Endothelial cell of umbilical vein (primary cell): ENCODE data around the gene CFAP100. TPM values are rescaled to one million over a fixed set of nuclear protein-coding genes. Genes with fewer than 3 reads are reported as not detected.

Experiments used
- BruUV-seq: library from RNA; stranded (reverse); fragments of 400-500 nt; replicated peaks from 2 replicates; lab custom pipeline; 2021; lab: Mats Ljungman, UMichigan
- CTCF ChIA-PET: fragments of 300-600, 350-600 bp; sonication (Branson Sonifier 250); formaldehyde crosslinking; loops from one replicate; lab custom pipeline; 2021; ENCODE audit warnings: antibody characterized with exemption, inconsistent platforms; lab: Charles Lee
- POLR2A ChIA-PET: fragments of 300-600, 350-600 bp; sonication (Branson Sonifier 250); formaldehyde crosslinking; loops from one replicate; lab custom pipeline; 2021; ENCODE audit warnings: antibody characterized with exemption, inconsistent platforms; lab: Charles Lee
- DNase-seq: peaks from one replicate; pipeline ENCODE4 v3.0.0-alpha.2; 2011; ENCODE audit warnings: low read depth, low spot score
- FAIRE-seq: peaks from 2 replicates; lab custom pipeline; 2011; peaks lifted over from hg19 to GRCh38; lab: Jason Lieb, UNC
- H2AFZ ChIP-seq: 2 replicates; pipeline ENCODE4 v1.6.0; 2012; ENCODE audit warnings: low read depth, low read length, control low read depth, inconsistent platforms
- H3K27ac ChIP-seq: 2 replicates; pipeline ENCODE4 v1.5.1; 2011; ENCODE audit warnings: low read depth, mild to moderate bottlenecking, control low read depth, low read length, moderate library complexity; ENCODE audit not compliant: insufficient read depth
- H3K27me3 ChIP-seq, 2 experiments: 2 replicates each; pipeline versions ENCODE4 v1.6.0 to v1.6.1; 2011; ENCODE audit warnings: low read length in 2 of 2, mixed read lengths in 1 of 2; ENCODE audit not compliant: control insufficient read depth in 2 of 2, insufficient read depth in 2 of 2
- H3K36me3 ChIP-seq, 2 experiments: 2 replicates in 1 of 2; 3 replicates in 1 of 2; pipeline ENCODE4 v1.5.1; 2011; ENCODE audit warnings: low read length in 2 of 2, mild to moderate bottlenecking in 1 of 2, moderate library complexity in 1 of 2; ENCODE audit not compliant: control insufficient read depth in 2 of 2, insufficient read depth in 2 of 2; ENCODE audit errors: extremely low read depth in 1 of 2
- H3K4me1 ChIP-seq: 3 replicates; pipeline ENCODE4 v1.5.1; 2011; ENCODE audit warnings: mild to moderate bottlenecking, low read length; ENCODE audit not compliant: control insufficient read depth, insufficient read depth; ENCODE audit errors: extremely low read depth
- H3K4me2 ChIP-seq: 2 replicates; pipeline ENCODE4 v1.6.1; 2011; ENCODE audit warnings: low read length, control low read depth, mixed read lengths; ENCODE audit not compliant: insufficient read depth
- H3K4me3 ChIP-seq, 3 experiments: fragments of 200-600 bp in 1 of 3; sonication (generic), shearing (Covaris generic) in 1 of 3; replicated peaks in 1 of 3; 2 replicates each; pipeline ENCODE4 v1.5.1; 2011 to 2016; ENCODE audit warnings: control low read depth in 3 of 3, low read length in 3 of 3, mild to moderate bottlenecking in 2 of 3, inconsistent platforms in 1 of 3, low read depth in 1 of 3, moderate library complexity in 1 of 3; ENCODE audit not compliant: insufficient read depth in 1 of 3
- H3K79me2 ChIP-seq: 2 replicates; pipeline ENCODE4 v1.6.0; 2012; ENCODE audit warnings: low read length, inconsistent platforms; ENCODE audit not compliant: control insufficient read depth, insufficient read depth
- H3K9ac ChIP-seq: replicated peaks from 2 replicates; pipeline ENCODE3; 2011; ENCODE audit warnings: low read length, control low read depth; ENCODE audit not compliant: insufficient read depth; ENCODE audit errors: extremely low read depth
- H3K9me1 ChIP-seq: replicated peaks from 3 replicates; pipeline ENCODE4 v1.6.0; 2011; ENCODE audit warnings: mild to moderate bottlenecking, low read length; ENCODE audit not compliant: control insufficient read depth, insufficient read depth; ENCODE audit errors: extremely low read depth
- H3K9me3 ChIP-seq: replicated peaks from 2 replicates; pipeline ENCODE4 v1.5.1; 2012; ENCODE audit warnings: low read length, inconsistent platforms; ENCODE audit not compliant: control insufficient read depth, insufficient read depth
- H4K20me1 ChIP-seq: replicated peaks from 2 replicates; pipeline ENCODE3; 2011; ENCODE audit warnings: mild to moderate bottlenecking, low read length; ENCODE audit not compliant: control insufficient read depth, insufficient read depth; ENCODE audit errors: extremely low read depth
- EZH2 ChIP-seq: IDR thresholded peaks from 2 replicates; pipeline ENCODE4 v1.6.1; 2012; ENCODE audit warnings: borderline replicate concordance, low read depth, mild to moderate bottlenecking, moderate library complexity, low read length, inconsistent platforms; ENCODE audit not compliant: severe bottlenecking
- FOS ChIP-seq: IDR thresholded peaks from 2 replicates; pipeline ENCODE4 v1.6.1; 2011; ENCODE audit warnings: mild to moderate bottlenecking, low read length, moderate library complexity, borderline replicate concordance; ENCODE audit not compliant: insufficient read depth
- GATA2 ChIP-seq: IDR thresholded peaks from 2 replicates; pipeline ENCODE4 v1.7.0; 2011; ENCODE audit warnings: low read depth, mild to moderate bottlenecking, moderate library complexity, mixed read lengths, low read length; ENCODE audit not compliant: insufficient read length, insufficient read depth
- JUN ChIP-seq: IDR thresholded peaks from 2 replicates; pipeline ENCODE4 v1.6.1; 2011; ENCODE audit warnings: borderline replicate concordance, low read depth; ENCODE audit not compliant: insufficient read length, insufficient read depth
- MYC ChIP-seq: IDR thresholded peaks from one replicate; pipeline ENCODE4 v1.6.1; 2011; ENCODE audit warnings: mild to moderate bottlenecking, low read depth, low read length
- POLR2A ChIP-seq: IDR thresholded peaks from 2 replicates; pipeline ENCODE4 v1.6.1; 2012; ENCODE audit warnings: low read depth, mild to moderate bottlenecking, control low read depth, low read length
- POLR2AphosphoS5 ChIP-seq: IDR thresholded peaks from 2 replicates; pipeline ENCODE4 v1.6.1; 2012; ENCODE audit warnings: low read depth, mild to moderate bottlenecking, control low read depth, low read length, moderate library complexity; ENCODE audit not compliant: insufficient read depth
- dilution Hi-C: fragments of 300-500 bp; cut with MboI; formaldehyde crosslinking; loops from one replicate; pipeline ENCODE4 v1.15.0; 2019; ENCODE audit warnings: low sequenced_read_pairs; ENCODE audit not compliant: extremely low pct_ligation_motif_present
- intact Hi-C: fragments of 100-400 bp; cut with micrococcal nuclease; formaldehyde crosslinking; loops from one replicate; pipeline ENCODE4 v1.10.0; 2022
- polyA plus RNA-seq, 4 experiments: library from polyadenylated mRNA; depleted of rRNA in 3 of 4; stranded (reverse) in 3 of 4; unstranded in 1 of 4; fragments of >200 nt; gene quantifications; 2 replicates each; pipeline versions ENCODE4 v1.2.1 to v1.2.3, GENCODE V29; 2011 to 2012; ENCODE audit warnings: missing spikeins in 1 of 4
- total RNA-seq: library from RNA; stranded (reverse); gene quantifications from 2 replicates; pipeline ENCODE4 v1.2.3, GENCODE V29; 2021
- TF ChIP-seq, protein P1 (sequence below), 2 donors: IDR thresholded peaks; 1 replicate in 1 of 2; 2 replicates in 1 of 2; pipeline ENCODE4 v1.5.1; 2011; ENCODE audit warnings: low read length in 2 of 2, mild to moderate bottlenecking in 2 of 2, moderate library complexity in 2 of 2, control low read depth in 1 of 2, inconsistent platforms in 1 of 2, low read depth in 1 of 2; ENCODE audit not compliant: insufficient read depth in 1 of 2; ENCODE audit errors: extremely low read depth in 1 of 2
- TF ChIP-seq, protein P2 (sequence below): IDR thresholded peaks from 2 replicates; pipeline ENCODE4 v1.6.1; 2011; ENCODE audit not compliant: insufficient read depth, insufficient read length

The CFAP100 gene
- total and polyA plus RNA-seq, 2 donors (not counting 3 experiments of a cell fraction or from before 2014, with no cell fraction given), result not detected

DNA sequence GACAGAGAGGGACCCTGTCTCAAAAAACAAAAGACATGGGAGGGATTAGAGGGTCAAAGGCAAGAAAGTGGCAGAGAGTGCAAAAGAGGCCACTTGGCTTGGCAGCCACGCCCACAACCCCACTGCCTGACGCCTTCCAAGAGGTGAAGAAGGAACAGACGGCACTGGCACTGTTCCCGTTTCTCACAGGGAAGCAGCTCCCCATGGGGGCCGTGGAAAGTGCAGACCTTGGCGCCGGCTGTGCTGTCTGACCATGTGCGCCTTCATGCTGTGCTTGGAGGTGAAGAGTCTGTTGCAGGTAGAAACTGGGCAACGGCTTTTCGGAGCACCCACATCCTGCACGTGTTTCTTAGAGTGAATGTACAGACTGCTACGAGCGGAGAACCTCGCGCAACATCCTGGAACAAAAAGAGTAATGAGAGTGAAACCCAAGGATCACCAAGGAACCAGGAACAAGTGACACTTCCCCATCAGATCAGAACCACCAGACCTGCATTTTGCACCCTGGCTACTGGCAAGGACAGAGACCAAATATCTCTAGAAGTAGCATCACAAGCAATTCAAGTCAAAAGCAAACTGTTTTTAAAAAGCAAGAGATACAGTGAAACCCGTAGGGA is 71.3 kb downstream of the CFAP100 start:
- no peak overlapping the region for H2AFZ ChIP-seq
- peaks cover 20% of the 10 kb centered on the region for H3K79me2 ChIP-seq
- H4K20me1 ChIP-seq, result no peaks in the 10 kb centered on the region
- ChIA-PET POLR2A (no interaction called here), CTCF (no interaction called here)
- no peak overlapping the region for H3K4me3 ChIP-seq
- H3K27me3 ChIP-seq, result no peaks in the 10 kb centered on the region
- DNase-seq, result no peak
- H3K4me2 ChIP-seq, result no peak overlapping the region
- dilution Hi-C loops, result no loop called here
- H3K9me3 ChIP-seq, result no peaks in the 10 kb centered on the region
- H3K9me1 ChIP-seq, result no peaks in the 10 kb centered on the region
- H3K9ac ChIP-seq, result no peak overlapping the region
- H3K4me1 ChIP-seq, result no peaks in the 10 kb centered on the region
- no peak overlapping the region for H3K27ac ChIP-seq
- BruUV-seq, result no TSS peak
- TF ChIP-seq MYC (no peak), FOS (no peak), JUN (no peak), GATA2 (no peak), POLR2A (no peak), EZH2 (no peak), POLR2AphosphoS5 (no peak)
- TF ChIP-seq, protein P1, sequence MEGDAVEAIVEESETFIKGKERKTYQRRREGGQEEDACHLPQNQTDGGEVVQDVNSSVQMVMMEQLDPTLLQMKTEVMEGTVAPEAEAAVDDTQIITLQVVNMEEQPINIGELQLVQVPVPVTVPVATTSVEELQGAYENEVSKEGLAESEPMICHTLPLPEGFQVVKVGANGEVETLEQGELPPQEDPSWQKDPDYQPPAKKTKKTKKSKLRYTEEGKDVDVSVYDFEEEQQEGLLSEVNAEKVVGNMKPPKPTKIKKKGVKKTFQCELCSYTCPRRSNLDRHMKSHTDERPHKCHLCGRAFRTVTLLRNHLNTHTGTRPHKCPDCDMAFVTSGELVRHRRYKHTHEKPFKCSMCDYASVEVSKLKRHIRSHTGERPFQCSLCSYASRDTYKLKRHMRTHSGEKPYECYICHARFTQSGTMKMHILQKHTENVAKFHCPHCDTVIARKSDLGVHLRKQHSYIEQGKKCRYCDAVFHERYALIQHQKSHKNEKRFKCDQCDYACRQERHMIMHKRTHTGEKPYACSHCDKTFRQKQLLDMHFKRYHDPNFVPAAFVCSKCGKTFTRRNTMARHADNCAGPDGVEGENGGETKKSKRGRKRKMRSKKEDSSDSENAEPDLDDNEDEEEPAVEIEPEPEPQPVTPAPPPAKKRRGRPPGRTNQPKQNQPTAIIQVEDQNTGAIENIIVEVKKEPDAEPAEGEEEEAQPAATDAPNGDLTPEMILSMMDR (IDR thresholded peaks at IDR 0.05; ENCODE audit: extremely low read depth in 1 of 2, insufficient read depth in 1 of 2, low read depth in 1 of 2, low read length in 2 of 2), result no peak
- TF ChIP-seq, protein P2, sequence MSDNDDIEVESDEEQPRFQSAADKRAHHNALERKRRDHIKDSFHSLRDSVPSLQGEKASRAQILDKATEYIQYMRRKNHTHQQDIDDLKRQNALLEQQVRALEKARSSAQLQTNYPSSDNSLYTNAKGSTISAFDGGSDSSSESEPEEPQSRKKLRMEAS, result no peak
- intact Hi-C loops, result no loop called here
- FAIRE-seq, result no peak
- H3K36me3 ChIP-seq, result peaks cover 27 to 74% of the 10 kb centered on the region in 2 experiments
